ENCODE measurements around the gene GFER. TPM values are rescaled to one million over a fixed set of nuclear protein-coding genes. Genes with fewer than 3 reads are reported as not detected.

GFER gene
- total and polyA plus RNA-seq, 9 of the 15 experiments (the other 6 are each of a cell fraction or from before 2014, with no cell fraction given) = 4.3 to 53.7 (median 19.8) TPM

GRCh38 chr16:1983544-1984346 is at the start of gene GFER (continued):
- TF ChIP-seq REST (IDR thresholded peaks at IDR 0.05; ENCODE audit: borderline replicate concordance) (no peak), REST (CRISPR knock-in tag; IDR thresholded peaks at IDR 0.05; ENCODE audit: low read depth) (peak; percentile 17; the same call in 1 of the 2 replicates), ADNP (tag; IDR thresholded peaks at IDR 0.05) (no peak), ZSCAN29 (IDR thresholded peaks at IDR 0.05) (no peak), ZZZ3 (IDR thresholded peaks at IDR 0.05) (no peak), ZBTB5 (IDR thresholded peaks at IDR 0.05) (no peak), NFATC3 (IDR thresholded peaks at IDR 0.05) (no peak), CEBPB (tag; IDR thresholded peaks at IDR 0.05) (peak; percentile 72), LEF1 (IDR thresholded peaks at IDR 0.05) (no peak), ZNF354B (CRISPR knock-in tag; IDR thresholded peaks at IDR 0.05) (no peak), ARID4B (CRISPR knock-in tag; IDR thresholded peaks at IDR 0.05) (peak; percentile 73), ZNF740 (CRISPR knock-in tag; IDR thresholded peaks at IDR 0.05) (peak; percentile 52; the same call in 1 of the 2 replicates), ZNF740 (tag; IDR thresholded peaks at IDR 0.05) (no peak)
